Measurements from ENCODE around the gene STEAP1B.
A peak's percentile ranks its signal among the peaks of the same experiment; 100 is the strongest.

STEAP1B gene

GRCh38 chr7:22487978-22488642, 11.9 kb downstream of the STEAP1B start:
- Histone ChIP-seq H3K27me3 (ENCODE audit: insufficient read depth, poor library complexity, severe bottlenecking) (no peaks in the 10 kb centered on the region), H3K27ac (ENCODE audit: poor library complexity, severe bottlenecking) (no peak overlapping the region), H3K4me3 (ENCODE audit: severe bottlenecking) (no peak overlapping the region), H3K9me3 (ENCODE audit: severe bottlenecking) (no peaks in the 10 kb centered on the region), H3K4me1 (ENCODE audit: insufficient read depth, poor library complexity, severe bottlenecking) (no peaks in the 10 kb centered on the region), H3K36me3 (ENCODE audit: low read depth) (peaks cover 10% of the 10 kb centered on the region; the same call in 1 of the 2 replicates)
- DNase-seq (ENCODE audit: low spot score), result no peak
- no peak for ATAC-seq (ENCODE audit: low read depth)
- TF ChIP-seq CTCF (IDR thresholded peaks at IDR 0.05; ENCODE audit: poor library complexity, severe bottlenecking), result no peak

- ATAC-seq (ENCODE audit: low read depth) (no peak), DNase-seq (ENCODE audit: low spot score) (no peak)
- peaks cover 10% of the 10 kb centered on the region; the same call in 1 of the 2 replicates for H3K36me3 ChIP-seq (ENCODE audit: low read depth)
- H3K27ac ChIP-seq (ENCODE audit: poor library complexity, severe bottlenecking), result no peak overlapping the region
- no peak for TF ChIP-seq CTCF (IDR thresholded peaks at IDR 0.05; ENCODE audit: poor library complexity, severe bottlenecking)
- no peaks in the 10 kb centered on the region for H3K9me3 ChIP-seq (ENCODE audit: severe bottlenecking)
- no peaks in the 10 kb centered on the region for H3K4me1 ChIP-seq (ENCODE audit: insufficient read depth, poor library complexity, severe bottlenecking)
- H3K27me3 ChIP-seq (ENCODE audit: insufficient read depth, poor library complexity, severe bottlenecking), result no peaks in the 10 kb centered on the region
- no peak overlapping the region for H3K4me3 ChIP-seq (ENCODE audit: severe bottlenecking)
These were observed 13.4 kb downstream of the STEAP1B start for GRCh38 chr7:22486597-22486996.

- ATAC-seq (ENCODE audit: low read depth) (peak; percentile 24; the same call in 1 of the 3 replicates), DNase-seq (ENCODE audit: low spot score) (no peak)
- Histone ChIP-seq H3K36me3 (ENCODE audit: low read depth) (peaks cover 10% of the 10 kb centered on the region), H3K27me3 (ENCODE audit: insufficient read depth, poor library complexity, severe bottlenecking) (no peaks in the 10 kb centered on the region), H3K27ac (ENCODE audit: poor library complexity, severe bottlenecking) (no peak overlapping the region), H3K4me1 (ENCODE audit: insufficient read depth, poor library complexity, severe bottlenecking) (no peaks in the 10 kb centered on the region), H3K9me3 (ENCODE audit: severe bottlenecking) (no peaks in the 10 kb centered on the region), H3K4me3 (ENCODE audit: severe bottlenecking) (no peak overlapping the region)
- TF ChIP-seq CTCF (IDR thresholded peaks at IDR 0.05; ENCODE audit: poor library complexity, severe bottlenecking), result no peak
These were observed 14.8 kb downstream of the STEAP1B start for GRCh38 chr7:22485189-22485588.

GRCh38 chr7:22482503-22482902, 17.5 kb downstream of the STEAP1B start:
- Histone ChIP-seq H3K27me3 (ENCODE audit: insufficient read depth, poor library complexity, severe bottlenecking) (no peaks in the 10 kb centered on the region), H3K36me3 (ENCODE audit: low read depth) (peaks cover 4% of the 10 kb centered on the region), H3K4me1 (ENCODE audit: insufficient read depth, poor library complexity, severe bottlenecking) (no peaks in the 10 kb centered on the region), H3K4me3 (ENCODE audit: severe bottlenecking) (no peak overlapping the region), H3K27ac (ENCODE audit: poor library complexity, severe bottlenecking) (no peak overlapping the region), H3K9me3 (ENCODE audit: severe bottlenecking) (no peaks in the 10 kb centered on the region)
- ATAC-seq (ENCODE audit: low read depth), result no peak
- TF ChIP-seq CTCF (IDR thresholded peaks at IDR 0.05; ENCODE audit: poor library complexity, severe bottlenecking), result no peak
- no peak for DNase-seq (ENCODE audit: low spot score)

GRCh38 chr7:22481726-22482125, 18.3 kb downstream of the STEAP1B start:
- Histone ChIP-seq H3K4me1 (ENCODE audit: insufficient read depth, poor library complexity, severe bottlenecking) (no peaks in the 10 kb centered on the region), H3K27ac (ENCODE audit: poor library complexity, severe bottlenecking) (no peak overlapping the region), H3K27me3 (ENCODE audit: insufficient read depth, poor library complexity, severe bottlenecking) (no peaks in the 10 kb centered on the region), H3K9me3 (ENCODE audit: severe bottlenecking) (no peaks in the 10 kb centered on the region), H3K4me3 (ENCODE audit: severe bottlenecking) (no peak overlapping the region), H3K36me3 (ENCODE audit: low read depth) (peaks cover 4% of the 10 kb centered on the region)
- ATAC-seq (ENCODE audit: low read depth) (no peak), DNase-seq (ENCODE audit: low spot score) (no peak)
- no peak for TF ChIP-seq CTCF (IDR thresholded peaks at IDR 0.05; ENCODE audit: poor library complexity, severe bottlenecking)

Data from RWPE2 (cell line).